Skeletal muscle satellite cell (primary cell): ENCODE measurements around the gene GCLM. TPM values are rescaled to one million over a fixed set of nuclear protein-coding genes. Genes with fewer than 3 reads are reported as not detected.

Experiments
- H3K27me3 ChIP-seq: 2 replicates; pipeline ENCODE4 v1.7.0; 2013; ENCODE audit warnings: low read length; ENCODE audit not compliant: control insufficient read depth, insufficient read depth
- H3K36me3 ChIP-seq: 2 replicates; pipeline ENCODE4 v1.7.0; 2013; ENCODE audit warnings: mild to moderate bottlenecking, control low read depth, low read length; ENCODE audit not compliant: insufficient read depth
- H3K4me1 ChIP-seq: 2 replicates; pipeline ENCODE4 v1.7.0; 2013; ENCODE audit warnings: low read length; ENCODE audit not compliant: control insufficient read depth, insufficient read depth
- H3K4me2 ChIP-seq: 2 replicates; pipeline ENCODE4 v1.7.0; 2013; ENCODE audit warnings: mild to moderate bottlenecking, low read length
- H3K4me3 ChIP-seq: 2 replicates; pipeline ENCODE4 v1.7.0; 2013; ENCODE audit warnings: low read length
- H3K9ac ChIP-seq: 2 replicates; pipeline ENCODE4 v1.7.0; 2013; ENCODE audit warnings: mild to moderate bottlenecking, low read depth, low read length, moderate library complexity
- H3K9me3 ChIP-seq: replicated peaks from 2 replicates; pipeline ENCODE4 v1.7.0; 2013; ENCODE audit warnings: mild to moderate bottlenecking, control low read depth, low read length
- small RNA-seq: library from RNA; depleted of rRNA; stranded (forward); fragments of <200 nt; gene quantifications from one replicate; pipeline ENCODE3, GENCODE V24; 2012

GCLM gene

GRCh38 chr1:93844262-93845045 lies 64.8 kb downstream of the GCLM start:
- H3K27me3 ChIP-seq: no peaks in the 10 kb centered on the region
- no peaks in the 10 kb centered on the region for H3K36me3 ChIP-seq
- no peak overlapping the region for H3K9ac ChIP-seq
- no peaks in the 10 kb centered on the region for H3K9me3 ChIP-seq
- no peak overlapping the region for H3K4me2 ChIP-seq
- H3K4me3 ChIP-seq: no peak overlapping the region
- peaks cover 50% of the 10 kb centered on the region for H3K4me1 ChIP-seq

- H3K27me3 ChIP-seq: no peaks in the 10 kb centered on the region
- no peaks in the 10 kb centered on the region for H3K9me3 ChIP-seq
- no peak overlapping the region for H3K9ac ChIP-seq
- no peak overlapping the region for H3K4me3 ChIP-seq
- no peaks in the 10 kb centered on the region for H3K36me3 ChIP-seq
- peaks cover 47% of the 10 kb centered on the region for H3K4me1 ChIP-seq
- H3K4me2 ChIP-seq: no peak overlapping the region
Observed at GRCh38 chr1:93842750-93843500, 66.3 kb downstream of the GCLM start.

GRCh38 chr1:93841771-93842170 lies 67.5 kb downstream of the GCLM start:
- H3K9ac ChIP-seq: no peak overlapping the region

GRCh38 chr1:93840956-93841482 lies 68.2 kb downstream of the GCLM start:
- Histone ChIP-seq H3K27me3 (no peaks in the 10 kb centered on the region), H3K4me2 (no peak overlapping the region), H3K4me3 (no peak overlapping the region), H3K9ac (no peak overlapping the region), H3K36me3 (no peaks in the 10 kb centered on the region), H3K9me3 (no peaks in the 10 kb centered on the region), H3K4me1 (peaks cover 46% of the 10 kb centered on the region)

More at GRCh38 chr1:93841771-93842170, 67.5 kb downstream of the GCLM start:
- Histone ChIP-seq H3K27me3 (no peaks in the 10 kb centered on the region), H3K9me3 (no peaks in the 10 kb centered on the region), H3K4me2 (no peak overlapping the region), H3K4me3 (no peak overlapping the region), H3K4me1 (peaks cover 47% of the 10 kb centered on the region), H3K36me3 (no peaks in the 10 kb centered on the region)

GRCh38 chr1:93839753-93840152 lies 69.5 kb downstream of the GCLM start:
- Histone ChIP-seq H3K27me3 (no peaks in the 10 kb centered on the region), H3K9me3 (no peaks in the 10 kb centered on the region), H3K36me3 (no peaks in the 10 kb centered on the region), H3K4me3 (no peak overlapping the region), H3K4me1 (peaks cover 35% of the 10 kb centered on the region), H3K4me2 (no peak overlapping the region), H3K9ac (no peak overlapping the region)

GRCh38 chr1:93839307-93839706 lies 69.9 kb downstream of the GCLM start:
- no peak overlapping the region for H3K4me2 ChIP-seq
- no peak overlapping the region for H3K4me3 ChIP-seq
- H3K4me1 ChIP-seq: peaks cover 31% of the 10 kb centered on the region
- H3K9ac ChIP-seq: no peak overlapping the region
- H3K27me3 ChIP-seq: no peaks in the 10 kb centered on the region
- H3K9me3 ChIP-seq: no peaks in the 10 kb centered on the region
- no peaks in the 10 kb centered on the region for H3K36me3 ChIP-seq

GRCh38 chr1:93837961-93838360 lies 71.3 kb downstream of the GCLM start:
- Histone ChIP-seq H3K4me2 (no peak overlapping the region), H3K4me3 (no peak overlapping the region), H3K9me3 (no peaks in the 10 kb centered on the region), H3K27me3 (no peaks in the 10 kb centered on the region), H3K36me3 (no peaks in the 10 kb centered on the region), H3K9ac (no peak overlapping the region), H3K4me1 (peaks cover 20% of the 10 kb centered on the region)

Small RNAs within 50 kb of the gene (small RNA-seq; reads per million reads assigned to genes)
- gene AL117351.2: not detected
- gene MIR760: not detected
